Vagina (tissue), 2 donors: Measurements from ENCODE around the gene NASP. TPM values are rescaled to one million over a fixed set of nuclear protein-coding genes. Genes with fewer than 3 reads are reported as not detected.

Experiments
- DNase-seq, 2 donors: peaks; one replicate each; pipeline ENCODE4 v3.0.0-alpha.2; 2017; ENCODE audit errors: extremely low spot score in 2 of 2
- H3K27ac ChIP-seq: fragments of 200-600 bp; sonication (generic); one replicate; pipeline ENCODE4 v1.5.1; 2019
- H3K27me3 ChIP-seq: fragments of 200-600 bp; sonication (generic); one replicate; pipeline ENCODE4 v1.5.1; 2019
- H3K36me3 ChIP-seq, 2 donors: fragments of 200-600 bp; sonication (generic); one replicate each; pipeline ENCODE4 v1.5.1; 2017 to 2019
- H3K4me1 ChIP-seq: fragments of 200-600 bp; sonication (generic); one replicate; pipeline ENCODE4 v1.5.1; 2019
- H3K4me3 ChIP-seq, 2 donors: fragments of 200-600 bp; sonication (generic); 1 replicate in 1 of 2; 2 replicates in 1 of 2; pipeline ENCODE4 v1.5.1; 2016 to 2019
- H3K9me3 ChIP-seq: fragments of 200-600 bp; sonication (generic); one replicate; pipeline ENCODE4 v1.5.1; 2019
- POLR2A ChIP-seq, 2 donors: fragments of 450-650 bp; IDR thresholded peaks; one replicate each; pipeline ENCODE4 v1.6.1; 2017; ENCODE audit warnings: antibody characterized with exemption in 2 of 2, mild to moderate bottlenecking in 2 of 2, moderate library complexity in 2 of 2
- POLR2AphosphoS5 ChIP-seq, 2 donors: sonication (generic); formaldehyde crosslinking; IDR thresholded peaks; one replicate each; pipeline ENCODE4 v1.9.0; 2017; ENCODE audit warnings: antibody characterized with exemption in 2 of 2, mild to moderate bottlenecking in 2 of 2, low read depth in 1 of 2; ENCODE audit not compliant: insufficient read depth in 1 of 2
- intact Hi-C: fragments of 100-400 bp; cut with DNase I; formaldehyde crosslinking; loops from one replicate; pipeline ENCODE4 v1.15.1; 2023
- total RNA-seq: library from RNA; depleted of rRNA; stranded (reverse); fragments of >200 nt; gene quantifications from one replicate; pipeline ENCODE4 v1.2.3, GENCODE V29; 2016
- TF ChIP-seq, protein P1 (sequence below), 3 experiments: fragments of 450-650 bp in 2 of 3; fragments of 200-600 bp in 1 of 3; sonication (generic) in 1 of 3; IDR thresholded peaks; one replicate each; pipeline ENCODE4 v1.5.1; 2017 to 2019; ENCODE audit warnings: antibody characterized with exemption in 3 of 3, mild to moderate bottlenecking in 2 of 3, moderate library complexity in 2 of 3

NASP gene
- total RNA-seq, 1 donor from 2014 or later: 57.9 TPM

DNA sequence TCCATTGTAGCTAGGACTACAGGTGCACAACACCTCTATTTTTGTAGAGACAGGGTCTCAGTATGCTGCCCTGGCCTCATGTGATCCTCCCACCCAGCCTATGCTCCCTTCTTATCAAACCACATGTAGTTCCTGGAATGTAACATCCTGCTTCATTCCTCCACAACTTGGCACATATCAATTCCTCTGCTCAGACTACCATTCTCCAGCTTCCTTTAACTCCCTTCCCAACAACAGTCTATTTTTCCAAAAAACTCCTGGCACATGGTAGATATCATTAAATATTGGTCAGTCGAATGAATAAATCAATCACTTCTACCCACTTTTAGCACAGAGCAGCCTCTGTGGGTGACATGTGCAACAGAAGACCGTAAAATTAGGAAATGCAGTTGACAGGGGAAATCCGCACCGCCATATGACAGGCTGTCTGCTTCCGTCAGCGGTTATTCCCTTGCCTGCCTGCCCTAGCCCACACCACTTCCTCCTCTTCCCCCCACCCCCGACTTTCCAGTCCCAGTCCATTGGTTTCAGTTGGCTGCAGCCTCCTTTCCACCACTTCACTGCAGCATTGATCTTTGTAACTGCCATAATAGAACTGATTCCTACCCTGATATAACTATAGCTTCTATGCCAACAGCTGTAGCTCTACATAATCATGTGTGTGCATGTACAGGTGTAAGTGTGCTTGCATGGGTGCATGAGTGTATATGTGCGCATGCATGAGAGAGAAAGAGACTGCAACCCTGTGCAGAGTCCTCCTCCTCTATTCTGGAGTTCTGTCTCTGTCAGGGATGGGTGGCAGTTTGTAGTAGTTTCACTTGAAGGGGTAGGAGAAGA, 40.0 kb upstream of the NASP start:
- no peak overlapping the region for H3K4me3 ChIP-seq
- H3K27ac ChIP-seq: no peak overlapping the region
- TF ChIP-seq POLR2A (IDR thresholded peaks at IDR 0.05): no peak
- TF ChIP-seq, protein P1, sequence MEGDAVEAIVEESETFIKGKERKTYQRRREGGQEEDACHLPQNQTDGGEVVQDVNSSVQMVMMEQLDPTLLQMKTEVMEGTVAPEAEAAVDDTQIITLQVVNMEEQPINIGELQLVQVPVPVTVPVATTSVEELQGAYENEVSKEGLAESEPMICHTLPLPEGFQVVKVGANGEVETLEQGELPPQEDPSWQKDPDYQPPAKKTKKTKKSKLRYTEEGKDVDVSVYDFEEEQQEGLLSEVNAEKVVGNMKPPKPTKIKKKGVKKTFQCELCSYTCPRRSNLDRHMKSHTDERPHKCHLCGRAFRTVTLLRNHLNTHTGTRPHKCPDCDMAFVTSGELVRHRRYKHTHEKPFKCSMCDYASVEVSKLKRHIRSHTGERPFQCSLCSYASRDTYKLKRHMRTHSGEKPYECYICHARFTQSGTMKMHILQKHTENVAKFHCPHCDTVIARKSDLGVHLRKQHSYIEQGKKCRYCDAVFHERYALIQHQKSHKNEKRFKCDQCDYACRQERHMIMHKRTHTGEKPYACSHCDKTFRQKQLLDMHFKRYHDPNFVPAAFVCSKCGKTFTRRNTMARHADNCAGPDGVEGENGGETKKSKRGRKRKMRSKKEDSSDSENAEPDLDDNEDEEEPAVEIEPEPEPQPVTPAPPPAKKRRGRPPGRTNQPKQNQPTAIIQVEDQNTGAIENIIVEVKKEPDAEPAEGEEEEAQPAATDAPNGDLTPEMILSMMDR (IDR thresholded peaks at IDR 0.05): no peak
- TF ChIP-seq POLR2AphosphoS5 (IDR thresholded peaks at IDR 0.05; ENCODE audit: insufficient read depth in 1 of 2, low read depth in 1 of 2): no peak
- no peaks in the 10 kb centered on the region for H3K9me3 ChIP-seq
- no peak for DNase-seq
- H3K4me1 ChIP-seq: no peaks in the 10 kb centered on the region
- H3K36me3 ChIP-seq: no peaks in the 10 kb centered on the region
- intact Hi-C loops: no loop called here
- no peaks in the 10 kb centered on the region for H3K27me3 ChIP-seq

DNA sequence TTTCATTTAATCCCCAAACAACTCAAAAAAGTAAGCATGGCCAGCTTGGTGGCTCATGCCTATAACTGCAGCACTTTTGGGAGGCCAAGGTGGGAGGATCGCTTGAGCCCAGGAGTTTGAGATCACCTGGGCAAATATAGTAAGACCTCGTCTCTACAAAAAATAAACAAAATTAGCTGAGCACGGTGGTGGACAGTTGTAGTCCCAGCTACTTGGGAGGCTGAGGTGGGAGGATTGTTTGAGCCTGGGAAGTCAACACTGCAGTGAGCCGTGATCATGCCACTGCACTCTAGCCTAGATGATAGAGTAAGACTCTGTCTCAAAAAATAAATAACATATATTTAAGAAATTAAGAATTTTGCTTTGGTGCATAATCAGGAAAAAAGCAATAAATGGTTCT, 39.3 kb upstream of the NASP start:
- no peak for DNase-seq
- intact Hi-C loops: no loop called here
- Histone ChIP-seq H3K27me3 (no peaks in the 10 kb centered on the region), H3K4me1 (no peaks in the 10 kb centered on the region), H3K27ac (no peak overlapping the region), H3K36me3 (no peaks in the 10 kb centered on the region), H3K9me3 (no peaks in the 10 kb centered on the region), H3K4me3 (no peak overlapping the region)
- TF ChIP-seq POLR2AphosphoS5 (IDR thresholded peaks at IDR 0.05; ENCODE audit: insufficient read depth in 1 of 2, low read depth in 1 of 2): no peak
- TF ChIP-seq, protein P1 (IDR thresholded peaks at IDR 0.05): no peak
- TF ChIP-seq POLR2A (IDR thresholded peaks at IDR 0.05): no peak

DNA sequence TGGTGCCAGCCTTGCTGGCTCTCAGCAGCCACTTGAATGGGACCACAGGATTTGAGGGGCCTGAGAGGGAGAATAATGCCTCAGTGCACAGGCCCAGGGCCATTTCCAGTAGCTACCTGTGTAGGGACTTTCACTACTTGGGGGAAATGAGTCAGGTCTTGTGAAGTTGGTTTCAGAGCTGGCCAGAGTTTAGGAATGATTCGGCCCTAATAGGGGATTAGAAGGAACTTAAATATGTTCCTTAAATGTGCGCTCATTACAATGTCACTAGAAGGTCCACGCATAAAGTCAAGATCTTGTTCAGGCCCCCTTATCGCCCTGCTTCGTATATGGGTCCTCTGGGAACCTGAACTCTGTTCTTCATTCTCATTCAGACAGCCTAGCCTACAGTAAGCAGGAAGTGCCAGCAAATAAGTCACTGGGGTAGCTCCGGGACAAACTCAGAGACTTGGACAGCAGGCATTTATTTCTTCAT, 38.8 kb upstream of the NASP start:
- intact Hi-C loops: no loop called here
- Histone ChIP-seq H3K36me3 (no peaks in the 10 kb centered on the region), H3K27me3 (no peaks in the 10 kb centered on the region), H3K27ac (no peak overlapping the region), H3K4me1 (peaks cover 2% of the 10 kb centered on the region), H3K9me3 (no peaks in the 10 kb centered on the region), H3K4me3 (no peak overlapping the region)
- no peak for DNase-seq
- TF ChIP-seq POLR2AphosphoS5 (IDR thresholded peaks at IDR 0.05; ENCODE audit: insufficient read depth in 1 of 2, low read depth in 1 of 2) (no peak), POLR2A (IDR thresholded peaks at IDR 0.05) (no peak)
- TF ChIP-seq, protein P1 (IDR thresholded peaks at IDR 0.05): no peak

- no peaks in the 10 kb centered on the region for H3K36me3 ChIP-seq
- DNase-seq: no peak
- H3K4me3 ChIP-seq: no peak overlapping the region
- H3K27me3 ChIP-seq: no peaks in the 10 kb centered on the region
- H3K4me1 ChIP-seq: peaks cover 5% of the 10 kb centered on the region
- H3K9me3 ChIP-seq: no peaks in the 10 kb centered on the region
- no peak overlapping the region for H3K27ac ChIP-seq
- intact Hi-C loops: no loop called here
- TF ChIP-seq POLR2AphosphoS5 (IDR thresholded peaks at IDR 0.05; ENCODE audit: insufficient read depth in 1 of 2, low read depth in 1 of 2) (no peak), POLR2A (IDR thresholded peaks at IDR 0.05) (no peak)
- TF ChIP-seq, protein P1 (IDR thresholded peaks at IDR 0.05): no peak
Measured at GRCh38 chr1:45545553-45546310, 38.1 kb upstream of the NASP start.
